Stomach (tissue), 9 donors: ENCODE measurements around the gene PLD3. TPM values are rescaled to one million over a fixed set of nuclear protein-coding genes. Genes with fewer than 3 reads are reported as not detected.

Experiments
- DNase-seq, 2 donors: peaks; one replicate each; pipeline versions ENCODE4 v3.0.0 to v3.0.0-alpha.2; 2013 to 2019
- H3K27ac ChIP-seq, 5 donors: fragments of 200-600 bp in 4 of 5; sonication (generic) in 4 of 5; one replicate each; pipeline ENCODE4 v1.5.1; 2013 to 2019; ENCODE audit warnings: mild to moderate bottlenecking in 1 of 5, moderate library complexity in 1 of 5
- H3K27me3 ChIP-seq, 3 donors: fragments of 200-600 bp; sonication (generic); one replicate each; pipeline ENCODE4 v1.5.1; 2017 to 2019; ENCODE audit warnings: mixed run types in 1 of 3
- H3K36me3 ChIP-seq, 4 donors: fragments of 200-600 bp; sonication (generic); 1 replicate in 3 of 4; 2 replicates in 1 of 4; pipeline ENCODE4 v1.5.1; 2016 to 2019
- H3K4me1 ChIP-seq, 4 donors: fragments of 200-600 bp; sonication (generic); one replicate each; pipeline ENCODE4 v1.5.1; 2016 to 2019
- H3K4me3 ChIP-seq, 4 donors: fragments of 200-600 bp; sonication (generic) in 3 of 4; one replicate each; pipeline ENCODE4 v1.5.1; 2016 to 2019; ENCODE audit warnings: mild to moderate bottlenecking in 1 of 4
- H3K9me3 ChIP-seq, 4 donors: fragments of 200-600 bp; sonication (generic); one replicate each; pipeline ENCODE4 v1.5.1; 2016 to 2019
- CTCF ChIP-seq, 7 experiments: fragments of 450-650 bp in 4 of 7; fragments of 200-600 bp in 3 of 7; sonication (generic) in 3 of 7; IDR thresholded peaks; one replicate each; pipeline ENCODE4 v1.5.1; 2016 to 2019; ENCODE audit warnings: antibody characterized with exemption in 7 of 7, control low read depth in 2 of 7, mild to moderate bottlenecking in 1 of 7
- EP300 ChIP-seq: sonication (generic); formaldehyde crosslinking; IDR thresholded peaks from one replicate; pipeline ENCODE4 v1.6.1; 2017; ENCODE audit warnings: antibody characterized with exemption
- POLR2A ChIP-seq, 4 donors: fragments of 450-650 bp; IDR thresholded peaks; one replicate each; pipeline ENCODE4 v1.6.1; 2016; ENCODE audit warnings: antibody characterized with exemption in 4 of 4, control low read depth in 2 of 4, mild to moderate bottlenecking in 1 of 4, moderate library complexity in 1 of 4
- POLR2AphosphoS5 ChIP-seq, 3 donors: sonication (generic); formaldehyde crosslinking; IDR thresholded peaks; one replicate each; pipeline ENCODE4 v1.6.1; 2016; ENCODE audit warnings: antibody characterized with exemption in 3 of 3
- WGBS, 5 donors: extraction: QIAGEN DNeasy Blood & Tissue Kit in 3 of 5; methylation state at CpG; one replicate each; pipeline versions ENCODE4 v1.1.5 to v1.1.7; 2013 to 2018; 5-methylcytosine and 5-hydroxymethylcytosine counted together
- intact Hi-C: fragments of 100-400 bp; cut with DNase I; formaldehyde crosslinking; loops from one replicate; pipeline ENCODE4 v1.15.1; 2023; ENCODE audit warnings: low total_unique reads
- polyA plus RNA-seq, 3 donors: library from polyadenylated mRNA; stranded (reverse); fragments of 200-250 nt; gene quantifications; one replicate each; pipeline ENCODE4 v1.2.3, GENCODE V29; 2013
- total RNA-seq, 5 donors: library from RNA; depleted of rRNA; stranded (reverse); fragments of >200 nt; gene quantifications; one replicate each; pipeline versions ENCODE4 v1.1.0 to v1.2.3, GENCODE V29; 2014 to 2016
- donor health status: healthy with polysubstance abuse.
- donor health status: Bipolar disorder and iron deficiency.
- donor health status: healthy.

Gene PLD3
- total and polyA plus RNA-seq, 8 donors: 58.8 to 273 (median 145) TPM

- 77 to 86% (median 81%) methylated on average over 4 to 7 of the region's 7 CpGs for WGBS, 5 donors
- H3K27me3 ChIP-seq: no peaks in the 10 kb centered on the region
- no peak overlapping the region for H3K27ac ChIP-seq
- H3K4me1 ChIP-seq: peaks cover 0 to 13% (median 4%) of the 10 kb centered on the region in 4 donors
- TF ChIP-seq CTCF (IDR thresholded peaks at IDR 0.05): no peak
- TF ChIP-seq POLR2AphosphoS5 (IDR thresholded peaks at IDR 0.05): no peak
- TF ChIP-seq POLR2A (IDR thresholded peaks at IDR 0.05): no peak
- TF ChIP-seq EP300: no peak
- no peak overlapping the region for H3K4me3 ChIP-seq
- no peaks in the 10 kb centered on the region for H3K9me3 ChIP-seq
- intact Hi-C loops: no loop called here
- H3K36me3 ChIP-seq: peaks cover 39 to 100% (median 97%) of the 10 kb centered on the region in 4 donors
- DNase-seq: no peak
These were observed 22.7 kb downstream of the PLD3 start for GRCh38 chr19:40370997-40371801.

DNA sequence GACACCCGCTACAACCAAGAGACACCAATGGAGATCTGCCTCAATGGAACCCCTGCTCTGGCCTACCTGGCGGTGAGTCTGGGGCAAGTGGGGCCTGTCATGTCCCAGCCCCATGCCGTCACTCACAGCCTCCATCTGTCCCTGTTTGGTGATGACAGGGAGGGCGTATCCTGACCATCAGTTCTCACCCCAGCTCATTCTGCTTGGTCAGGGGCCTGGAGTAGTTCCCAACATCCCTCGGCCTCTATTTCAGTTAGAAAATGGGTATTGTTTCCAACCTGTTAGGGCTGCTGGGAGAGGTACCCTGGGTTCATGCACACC lies 23.3 kb downstream of the PLD3 start:
- no peak for TF ChIP-seq POLR2AphosphoS5 (IDR thresholded peaks at IDR 0.05)
- TF ChIP-seq CTCF (IDR thresholded peaks at IDR 0.05): no peak
- no peak for TF ChIP-seq POLR2A (IDR thresholded peaks at IDR 0.05)
- TF ChIP-seq EP300: no peak
- intact Hi-C loops: no loop called here
- DNase-seq: no peak
- Histone ChIP-seq H3K27me3 (no peaks in the 10 kb centered on the region), H3K4me1 (peaks cover 0 to 7% (median 1%) of the 10 kb centered on the region in 4 donors), H3K27ac (no peak overlapping the region), H3K4me3 (no peak overlapping the region), H3K9me3 (no peaks in the 10 kb centered on the region), H3K36me3 (peaks cover 38 to 100% (median 98%) of the 10 kb centered on the region in 4 donors)
- 94 to 99% (median 96%) methylated on average over 4 to 5 of the region's 5 CpGs for WGBS, 5 donors

- Histone ChIP-seq H3K27me3 (no peaks in the 10 kb centered on the region), H3K36me3 (peaks cover 48 to 98% (median 97%) of the 10 kb centered on the region in 4 donors)
- TF ChIP-seq CTCF (IDR thresholded peaks at IDR 0.05): no peak
- no peak for TF ChIP-seq EP300
- no peak for TF ChIP-seq POLR2AphosphoS5 (IDR thresholded peaks at IDR 0.05)
- no peak for TF ChIP-seq POLR2A (IDR thresholded peaks at IDR 0.05)
These were observed 25.6 kb downstream of the PLD3 start for GRCh38 chr19:40374084-40374483.

GRCh38 chr19:40376286-40376862 lies 27.9 kb downstream of the PLD3 start:
- intact Hi-C loops: no loop called here
- Histone ChIP-seq H3K4me3 (no peak overlapping the region), H3K9me3 (no peaks in the 10 kb centered on the region), H3K36me3 (peaks cover 28 to 98% (median 93%) of the 10 kb centered on the region in 4 donors), H3K27me3 (no peaks in the 10 kb centered on the region), H3K4me1 (no peaks in the 10 kb centered on the region), H3K27ac (no peak overlapping the region)
- 81 to 95% (median 94%) methylated on average over 15 to 17 of the region's 17 CpGs for WGBS, 5 donors
- DNase-seq: no peak
- TF ChIP-seq CTCF (IDR thresholded peaks at IDR 0.05) (no peak), POLR2A (IDR thresholded peaks at IDR 0.05) (no peak)

More at GRCh38 chr19:40374084-40374483, 25.6 kb downstream of the PLD3 start:
- Histone ChIP-seq H3K27ac (no peak overlapping the region), H3K4me3 (no peak overlapping the region), H3K9me3 (no peaks in the 10 kb centered on the region), H3K4me1 (no peaks in the 10 kb centered on the region)
- WGBS, 5 donors: 94 to 98% (median 97%) methylated on average over 7 of the region's 7 CpGs
- DNase-seq: no peak
- intact Hi-C loops: no loop called here
